Measurements from ENCODE around the gene MBD3. TPM values are rescaled to one million over a fixed set of nuclear protein-coding genes. Genes with fewer than 3 reads are reported as not detected.

The MBD3 gene
- polyA plus RNA-seq, 1 donor (not counting 4 experiments of a cell fraction or from before 2014, with no cell fraction given): 16.6 TPM

DNA sequence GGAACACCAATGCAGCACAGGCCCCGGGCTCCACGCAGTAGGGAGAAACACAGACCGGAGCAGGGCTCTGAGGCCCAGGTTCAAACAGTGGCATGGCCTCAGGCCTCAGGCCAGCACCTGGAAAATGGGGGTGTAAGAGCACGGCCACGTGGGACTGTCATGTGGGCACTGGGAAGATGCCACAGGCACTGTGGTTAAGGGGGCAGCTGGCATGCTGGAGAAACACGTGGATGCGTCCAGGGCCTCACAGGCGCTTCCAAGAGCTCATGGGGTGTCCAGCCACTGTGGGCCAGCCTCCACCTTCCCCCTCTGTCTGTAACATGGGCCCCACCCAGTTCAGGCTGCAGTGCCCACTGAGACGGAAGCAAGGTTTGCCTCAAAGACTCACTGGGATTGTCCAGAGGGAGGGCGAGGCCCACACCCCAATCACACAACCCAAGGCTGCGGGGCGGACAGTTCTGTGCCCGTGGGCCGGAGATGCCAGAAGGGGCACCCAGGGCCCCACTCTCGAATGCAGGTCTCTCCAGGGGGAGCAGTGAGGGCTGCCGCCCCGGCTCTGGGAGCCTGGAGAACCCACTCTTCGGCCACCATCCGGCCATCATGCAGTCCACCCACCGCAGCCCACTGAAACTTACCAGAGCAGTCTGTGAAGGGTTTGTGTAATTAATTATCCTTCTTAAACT is 6.3 kb upstream of the MBD3 start:
- H3K27ac ChIP-seq (ENCODE audit: control insufficient read depth, insufficient read depth, low read length): no peak overlapping the region
- peaks cover 7% of the 10 kb centered on the region for H4K20me1 ChIP-seq (ENCODE audit: control insufficient read depth, extremely low read depth, insufficient read depth, low read length)
- no peak for DNase-seq (ENCODE audit: low read depth, low spot score)
- H3K27me3 ChIP-seq (ENCODE audit: control insufficient read depth, extremely low read depth, insufficient read depth, low read length): no peaks in the 10 kb centered on the region
- no peak overlapping the region for H3K4me3 ChIP-seq (ENCODE audit: control insufficient read depth in 2 of 3, extremely low read depth in 1 of 3, insufficient read depth in 2 of 3, low read depth in 1 of 3, low read length in 3 of 3)
- dilution Hi-C loops (cut with MboI; ENCODE audit: extremely low pct_ligation_motif_present, low sequenced_read_pairs): no loop called here
- H2AFZ ChIP-seq (ENCODE audit: control insufficient read depth, low read length): no peak overlapping the region
- H3K79me2 ChIP-seq (ENCODE audit: control insufficient read depth, insufficient read depth, low read length): peaks cover 53% of the 10 kb centered on the region
- H3K9me3 ChIP-seq (ENCODE audit: control insufficient read depth, low read depth, low read length): no peaks in the 10 kb centered on the region
- no peak overlapping the region for H3K9ac ChIP-seq (ENCODE audit: control insufficient read depth, extremely low read depth, insufficient read depth, low read length)
- no peak overlapping the region for H3K4me2 ChIP-seq (ENCODE audit: control insufficient read depth, extremely low read depth, insufficient read depth, low read depth, low read length)
- H3K36me3 ChIP-seq (ENCODE audit: control insufficient read depth in 2 of 2, extremely low read depth in 1 of 2, insufficient read depth in 2 of 2, low read length in 2 of 2): peaks cover 26 to 27% of the 10 kb centered on the region in 2 experiments
- H3K9me1 ChIP-seq (ENCODE audit: control insufficient read depth, extremely low read depth, insufficient read depth, low read length): no peaks in the 10 kb centered on the region
- no peak for FAIRE-seq
- no peak for TF ChIP-seq CTCF (optimal IDR thresholded peaks at IDR 0.05 in 1 of 3, IDR thresholded peaks at IDR 0.05 in 1 of 3, conservative IDR thresholded peaks at IDR 0.05 in 1 of 3; ENCODE audit: extremely low read depth in 1 of 3, insufficient read depth in 2 of 3, low read length in 3 of 3)
- no peaks in the 10 kb centered on the region for H3K4me1 ChIP-seq (ENCODE audit: control insufficient read depth, extremely low read depth, insufficient read depth, low read length)

DNA sequence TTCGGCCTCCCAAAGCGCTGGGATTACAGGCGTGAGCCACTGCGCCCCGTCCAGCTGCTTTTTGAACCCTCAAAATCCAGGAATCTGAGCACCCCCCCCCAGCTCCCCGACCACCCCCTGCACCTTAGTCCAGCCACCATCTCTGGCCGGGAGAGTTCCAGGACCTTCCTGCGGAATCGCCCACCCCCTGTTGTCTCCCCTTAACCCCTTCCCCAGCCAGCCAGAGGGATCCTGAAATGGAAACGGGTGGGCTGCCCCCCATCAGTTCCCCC is 772 bp upstream of the MBD3 start:
- peaks cover 26% of the 10 kb centered on the region for H3K4me1 ChIP-seq (ENCODE audit: control insufficient read depth, extremely low read depth, insufficient read depth, low read length)
- H3K36me3 ChIP-seq (ENCODE audit: control insufficient read depth in 2 of 2, extremely low read depth in 1 of 2, insufficient read depth in 2 of 2, low read length in 2 of 2): peaks cover 12 to 14% of the 10 kb centered on the region in 2 experiments
- peak overlapping the region; percentile 94 for H3K4me2 ChIP-seq (ENCODE audit: control insufficient read depth, extremely low read depth, insufficient read depth, low read depth, low read length)
- peaks cover 7% of the 10 kb centered on the region for H4K20me1 ChIP-seq (ENCODE audit: control insufficient read depth, extremely low read depth, insufficient read depth, low read length)
- peaks cover 32% of the 10 kb centered on the region for H3K79me2 ChIP-seq (ENCODE audit: control insufficient read depth, insufficient read depth, low read length)
- no peaks in the 10 kb centered on the region for H3K27me3 ChIP-seq (ENCODE audit: control insufficient read depth, extremely low read depth, insufficient read depth, low read length)
- H2AFZ ChIP-seq (ENCODE audit: control insufficient read depth, low read length): no peak overlapping the region
- no peaks in the 10 kb centered on the region for H3K9me1 ChIP-seq (ENCODE audit: control insufficient read depth, extremely low read depth, insufficient read depth, low read length)
- peak overlapping the region in 1 of 3 experiments; percentile 74 for H3K4me3 ChIP-seq (ENCODE audit: control insufficient read depth in 2 of 3, extremely low read depth in 1 of 3, insufficient read depth in 2 of 3, low read depth in 1 of 3, low read length in 3 of 3)
- H3K27ac ChIP-seq (ENCODE audit: control insufficient read depth, insufficient read depth, low read length): no peak overlapping the region
- H3K9ac ChIP-seq (ENCODE audit: control insufficient read depth, extremely low read depth, insufficient read depth, low read length): peak overlapping the region; percentile 79
- dilution Hi-C loops (cut with MboI; ENCODE audit: extremely low pct_ligation_motif_present, low sequenced_read_pairs): no loop called here
- FAIRE-seq (no peak), DNase-seq (ENCODE audit: low read depth, low spot score) (no peak)
- TF ChIP-seq EZH2 (IDR thresholded peaks at IDR 0.05; ENCODE audit: low read length) (no peak), CTCF (optimal IDR thresholded peaks at IDR 0.05 in 1 of 3, IDR thresholded peaks at IDR 0.05 in 1 of 3, conservative IDR thresholded peaks at IDR 0.05 in 1 of 3; ENCODE audit: extremely low read depth in 1 of 3, insufficient read depth in 2 of 3, low read length in 3 of 3) (no peak)
- no peaks in the 10 kb centered on the region for H3K9me3 ChIP-seq (ENCODE audit: control insufficient read depth, low read depth, low read length)
